Dedifferentiated amniotic fluid mesenchymal stem cell (primary cell): Measurements from ENCODE around the gene KCNG4.
"Not testable (repeated sequence)": the region's sequence is repeated elsewhere in the genome, so short reads cannot be mapped to it uniquely, and the experiment has no call there.

Experiments used
- DNase-seq: peaks from one replicate; pipeline ENCODE4 v3.0.0-alpha.2; 2016; ENCODE audit errors: extremely low spot score

Gene KCNG4

GRCh38 chr16:84207251-84207650, 32.6 kb downstream of the KCNG4 start:
- no peak for DNase-seq

GRCh38 chr16:84205976-84206691, 33.7 kb downstream of the KCNG4 start:
- no peak for DNase-seq

GRCh38 chr16:84205123-84205522, 34.7 kb downstream of the KCNG4 start:
- DNase-seq, result not testable (repeated sequence)

- DNase-seq, result not testable (repeated sequence)
Observed at GRCh38 chr16:84204551-84204950, 35.3 kb downstream of the KCNG4 start.

- no peak for DNase-seq
Observed at GRCh38 chr16:84199861-84200260, 40.0 kb downstream of the KCNG4 start.

GRCh38 chr16:84199097-84199496, 40.7 kb downstream of the KCNG4 start:
- DNase-seq, result no peak

GRCh38 chr16:84198401-84198800, 41.4 kb downstream of the KCNG4 start:
- DNase-seq, result no peak

- no peak for DNase-seq
Observed at GRCh38 chr16:84197466-84198128, 42.2 kb downstream of the KCNG4 start.

GRCh38 chr16:84196727-84197394, 43.0 kb downstream of the KCNG4 start:
- DNase-seq, result no peak

GRCh38 chr16:84196101-84196500, 43.7 kb downstream of the KCNG4 start:
- no peak for DNase-seq

- no peak for DNase-seq
Observed at GRCh38 chr16:84195201-84196093, 44.4 kb downstream of the KCNG4 start.

GRCh38 chr16:84194470-84195200, 45.2 kb downstream of the KCNG4 start:
- DNase-seq, result no peak

GRCh38 chr16:84194018-84194417, 45.8 kb downstream of the KCNG4 start:
- DNase-seq, result no peak

- no peak for DNase-seq
Observed at GRCh38 chr16:84193480-84193879, 46.3 kb downstream of the KCNG4 start.

GRCh38 chr16:84191466-84191865, 48.3 kb downstream of the KCNG4 start:
- DNase-seq, result no peak

GRCh38 chr16:84190731-84191388, 49.0 kb downstream of the KCNG4 start, which contains the start of gene ADAD2:
Gene ADAD2 (plus strand): TSS chr16:84191157. CDS start chr16:84191231, 74 bp downstream.
- DNase-seq, result no peak

GRCh38 chr16:84186685-84187437, 53.0 kb downstream of the KCNG4 start, which contains the start of gene TAF1C:
Gene TAF1C (minus strand): TSS chr16:84187057. CDS start chr16:84184988, 2,069 bp downstream.
- DNase-seq, result peak; percentile 93

GRCh38 chr16:84184775-84185174, 55.0 kb downstream of the KCNG4 start:
- DNase-seq, result no peak

GRCh38 chr16:84183911-84184591, 55.8 kb downstream of the KCNG4 start:
- DNase-seq, result no peak
